ENCODE measurements around the gene TFAP2D. TPM values are rescaled to one million over a fixed set of nuclear protein-coding genes. Genes with fewer than 3 reads are reported as not detected.

Gene TFAP2D
- total RNA-seq, 1 donor from 2014 or later, result not detected

GRCh38 chr6:50819466-50819903, 106.2 kb downstream of the TFAP2D start:
- DNase-seq (ENCODE audit: low spot score), result no peak

- no peak for DNase-seq (ENCODE audit: low spot score)
These were observed 106.9 kb downstream of the TFAP2D start for GRCh38 chr6:50819904-50820868.

GRCh38 chr6:50820869-50821264, 107.5 kb downstream of the TFAP2D start:
- no peak for DNase-seq (ENCODE audit: low spot score)

- DNase-seq (ENCODE audit: low spot score), result no peak
These were observed 108.2 kb downstream of the TFAP2D start for GRCh38 chr6:50821441-50822077.

- DNase-seq (ENCODE audit: low spot score), result no peak
These were observed 108.8 kb downstream of the TFAP2D start for GRCh38 chr6:50822078-50822476.

Other genes starting within 250 kb of the TFAP2D start
- 0.26 TPM for gene TFAP2B, start 105.3 kb downstream of the TFAP2D start, total RNA-seq